ENCODE measurements around the gene SRBD1. TPM values are rescaled to one million over a fixed set of nuclear protein-coding genes. Genes with fewer than 3 reads are reported as not detected.

The SRBD1 gene
- total RNA-seq, 2 donors from 2014 or later = 17.6 to 25.4 TPM

- Mint-ChIP-seq H3K27me3 (no peaks in the 10 kb centered on the region), H3K27ac (peak overlapping the region in 1 of 2 donors; percentile 39), H3K4me1 (ENCODE audit: low read depth in 2 of 2) (peaks cover 10 to 17% of the 10 kb centered on the region in 2 donors), H3K36me3 (peaks cover 17% of the 10 kb centered on the region), H3K4me3 (no peak overlapping the region), H3K9me3 (no peaks in the 10 kb centered on the region)
- DNase-seq (ENCODE audit: low spot score) (no peak), ATAC-seq (no peak)
Measured at GRCh38 chr2:45571940-45572339, 39.1 kb downstream of the SRBD1 start.

GRCh38 chr2:45570671-45571334 is 40.3 kb downstream of the SRBD1 start:
- Mint-ChIP-seq H3K27me3 (no peaks in the 10 kb centered on the region), H3K36me3 (peaks cover 17% of the 10 kb centered on the region), H3K4me1 (ENCODE audit: low read depth in 2 of 2) (peaks cover 10 to 17% of the 10 kb centered on the region in 2 donors), H3K4me3 (no peak overlapping the region), H3K27ac (peak overlapping the region in 1 of 2 donors; percentile 29), H3K9me3 (no peaks in the 10 kb centered on the region)
- ATAC-seq (no peak), DNase-seq (ENCODE audit: low spot score) (no peak)

- Mint-ChIP-seq H3K27me3 (no peaks in the 10 kb centered on the region), H3K9me3 (no peaks in the 10 kb centered on the region), H3K4me3 (peak overlapping the region; percentile 81), H3K4me1 (ENCODE audit: low read depth in 2 of 2) (peaks cover 10 to 17% of the 10 kb centered on the region in 2 donors), H3K36me3 (peaks cover 17% of the 10 kb centered on the region), H3K27ac (peak overlapping the region; percentile 88 to 92)
- no peak for DNase-seq (ENCODE audit: low spot score)
- ATAC-seq = no peak
Measured at GRCh38 chr2:45568935-45569334, 42.1 kb downstream of the SRBD1 start.

- Mint-ChIP-seq H3K27ac (peak overlapping the region; percentile 88 to 92), H3K4me3 (peak overlapping the region; percentile 81), H3K9me3 (no peaks in the 10 kb centered on the region), H3K36me3 (peaks cover 17% of the 10 kb centered on the region), H3K27me3 (no peaks in the 10 kb centered on the region), H3K4me1 (ENCODE audit: low read depth in 2 of 2) (peaks cover 10 to 17% of the 10 kb centered on the region in 2 donors)
- no peak for DNase-seq (ENCODE audit: low spot score)
- ATAC-seq = peak; percentile 94 to 96
Measured at GRCh38 chr2:45567974-45568789, 42.9 kb downstream of the SRBD1 start.

GRCh38 chr2:45567288-45567963 is 43.6 kb downstream of the SRBD1 start:
- Mint-ChIP-seq H3K27ac (peak overlapping the region; percentile 88 to 92), H3K9me3 (no peaks in the 10 kb centered on the region), H3K4me1 (ENCODE audit: low read depth in 2 of 2) (peaks cover 10 to 17% of the 10 kb centered on the region in 2 donors), H3K27me3 (no peaks in the 10 kb centered on the region), H3K36me3 (peaks cover 17% of the 10 kb centered on the region), H3K4me3 (peak overlapping the region; percentile 81)
- DNase-seq (ENCODE audit: low spot score) (no peak), ATAC-seq (no peak)

- ATAC-seq (no peak), DNase-seq (ENCODE audit: low spot score) (no peak)
- no peaks in the 10 kb centered on the region for H3K9me3 Mint-ChIP-seq
- H3K4me1 Mint-ChIP-seq (ENCODE audit: low read depth in 2 of 2) = peaks cover 8 to 21% of the 10 kb centered on the region in 2 donors
- H3K27me3 Mint-ChIP-seq = no peaks in the 10 kb centered on the region
- peak overlapping the region in 1 of 2 donors; percentile 5 for H3K27ac Mint-ChIP-seq
- peaks cover 9% of the 10 kb centered on the region for H3K36me3 Mint-ChIP-seq
- no peak overlapping the region for H3K4me3 Mint-ChIP-seq
Measured at GRCh38 chr2:45559436-45559835, 51.6 kb downstream of the SRBD1 start.

GRCh38 chr2:45554742-45555140 is 56.3 kb downstream of the SRBD1 start:
- DNase-seq (ENCODE audit: low spot score) (no peak), ATAC-seq (no peak)
- H3K4me1 Mint-ChIP-seq (ENCODE audit: low read depth in 2 of 2) = peaks cover 10 to 25% of the 10 kb centered on the region in 2 donors
- H3K36me3 Mint-ChIP-seq = peaks cover 17% of the 10 kb centered on the region
- no peaks in the 10 kb centered on the region for H3K9me3 Mint-ChIP-seq
- no peaks in the 10 kb centered on the region for H3K27me3 Mint-ChIP-seq
- peak overlapping the region; percentile 38 to 65 for H3K27ac Mint-ChIP-seq
- no peak overlapping the region for H3K4me3 Mint-ChIP-seq

GRCh38 chr2:45554073-45554741 is 56.9 kb downstream of the SRBD1 start:
- Mint-ChIP-seq H3K27me3 (no peaks in the 10 kb centered on the region), H3K4me3 (no peak overlapping the region)

GRCh38 chr2:45551862-45552261 is 59.2 kb downstream of the SRBD1 start:
- no peak for DNase-seq (ENCODE audit: low spot score)
- no peak for ATAC-seq
- no peak overlapping the region for H3K27ac Mint-ChIP-seq
- no peaks in the 10 kb centered on the region for H3K9me3 Mint-ChIP-seq
- H3K36me3 Mint-ChIP-seq = peaks cover 14% of the 10 kb centered on the region
- H3K27me3 Mint-ChIP-seq = no peaks in the 10 kb centered on the region
- H3K4me3 Mint-ChIP-seq = no peak overlapping the region
- peaks cover 7 to 10% of the 10 kb centered on the region in 2 donors for H3K4me1 Mint-ChIP-seq (ENCODE audit: low read depth in 2 of 2)

More at GRCh38 chr2:45554073-45554741, 56.9 kb downstream of the SRBD1 start:
- Mint-ChIP-seq H3K9me3 (no peaks in the 10 kb centered on the region), H3K4me1 (ENCODE audit: low read depth in 2 of 2) (peaks cover 10 to 22% of the 10 kb centered on the region in 2 donors), H3K36me3 (peaks cover 13% of the 10 kb centered on the region), H3K27ac (peak overlapping the region; percentile 38 to 65)
- DNase-seq (ENCODE audit: low spot score) (no peak), ATAC-seq (no peak)

- DNase-seq (ENCODE audit: low spot score) (no peak), ATAC-seq (no peak)
- Mint-ChIP-seq H3K36me3 (peaks cover 22% of the 10 kb centered on the region), H3K4me3 (no peak overlapping the region), H3K4me1 (ENCODE audit: low read depth in 2 of 2) (no peaks in the 10 kb centered on the region), H3K27me3 (no peaks in the 10 kb centered on the region), H3K9me3 (no peaks in the 10 kb centered on the region), H3K27ac (no peak overlapping the region)
Measured at GRCh38 chr2:45545943-45546342, 65.1 kb downstream of the SRBD1 start.

- H3K36me3 Mint-ChIP-seq = peaks cover 14% of the 10 kb centered on the region
- ATAC-seq = no peak
Measured at GRCh38 chr2:45543257-45543656, 67.8 kb downstream of the SRBD1 start.

GRCh38 chr2:45542013-45542412 is 69.1 kb downstream of the SRBD1 start:
- peaks cover 23% of the 10 kb centered on the region for H3K36me3 Mint-ChIP-seq
- H3K27ac Mint-ChIP-seq = no peak overlapping the region

More at GRCh38 chr2:45543257-45543656, 67.8 kb downstream of the SRBD1 start:
- Mint-ChIP-seq H3K27ac (no peak overlapping the region), H3K4me3 (no peak overlapping the region), H3K4me1 (ENCODE audit: low read depth in 2 of 2) (no peaks in the 10 kb centered on the region), H3K27me3 (no peaks in the 10 kb centered on the region), H3K9me3 (no peaks in the 10 kb centered on the region)
- no peak for DNase-seq (ENCODE audit: low spot score)

GRCh38 chr2:45541450-45541849 is 69.6 kb downstream of the SRBD1 start:
- no peak for ATAC-seq
- peaks cover 28% of the 10 kb centered on the region for H3K36me3 Mint-ChIP-seq
- H3K9me3 Mint-ChIP-seq = no peaks in the 10 kb centered on the region
- no peak for DNase-seq (ENCODE audit: low spot score)
- no peaks in the 10 kb centered on the region for H3K4me1 Mint-ChIP-seq (ENCODE audit: low read depth in 2 of 2)
- H3K27ac Mint-ChIP-seq = no peak overlapping the region
- H3K27me3 Mint-ChIP-seq = no peaks in the 10 kb centered on the region
- no peak overlapping the region for H3K4me3 Mint-ChIP-seq

More at GRCh38 chr2:45542013-45542412, 69.1 kb downstream of the SRBD1 start:
- H3K4me3 Mint-ChIP-seq = no peak overlapping the region
- ATAC-seq = peak; percentile 24 to 32
- no peaks in the 10 kb centered on the region for H3K27me3 Mint-ChIP-seq
- no peaks in the 10 kb centered on the region for H3K9me3 Mint-ChIP-seq
- H3K4me1 Mint-ChIP-seq (ENCODE audit: low read depth in 2 of 2) = no peaks in the 10 kb centered on the region
- DNase-seq (ENCODE audit: low spot score) = no peak
